Measurements from ENCODE around the gene PPFIBP1.
"Not testable (repeated sequence)": the region's sequence is repeated elsewhere in the genome, so short reads cannot be mapped to it uniquely, and the experiment has no call there.

PPFIBP1 gene

GRCh38 chr12:27571463-27571862 lies 47.5 kb downstream of the PPFIBP1 start:
- no peak for DNase-seq

- DNase-seq: no peak
Observed at GRCh38 chr12:27572486-27573255, 48.7 kb downstream of the PPFIBP1 start.

DNA sequence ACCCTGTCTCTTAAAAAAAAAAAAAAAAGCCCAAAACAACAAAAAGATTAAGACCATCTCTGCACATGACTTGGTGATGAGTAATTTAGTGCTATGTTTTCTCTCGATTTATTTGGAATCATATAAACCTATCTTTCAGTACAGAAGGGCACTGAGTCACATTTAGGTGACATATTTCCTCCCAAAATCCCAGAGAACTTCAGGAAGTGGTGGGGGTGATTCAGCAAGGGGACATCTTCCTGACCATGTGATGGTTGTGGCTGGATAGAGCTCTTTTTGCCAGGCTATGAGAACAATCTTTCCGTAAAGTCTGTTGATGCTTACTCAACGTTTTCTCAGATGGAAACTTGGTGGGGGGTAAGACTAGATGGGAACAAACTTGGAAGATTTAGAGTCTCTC lies 50.0 kb downstream of the PPFIBP1 start:
- no peak for DNase-seq

DNA sequence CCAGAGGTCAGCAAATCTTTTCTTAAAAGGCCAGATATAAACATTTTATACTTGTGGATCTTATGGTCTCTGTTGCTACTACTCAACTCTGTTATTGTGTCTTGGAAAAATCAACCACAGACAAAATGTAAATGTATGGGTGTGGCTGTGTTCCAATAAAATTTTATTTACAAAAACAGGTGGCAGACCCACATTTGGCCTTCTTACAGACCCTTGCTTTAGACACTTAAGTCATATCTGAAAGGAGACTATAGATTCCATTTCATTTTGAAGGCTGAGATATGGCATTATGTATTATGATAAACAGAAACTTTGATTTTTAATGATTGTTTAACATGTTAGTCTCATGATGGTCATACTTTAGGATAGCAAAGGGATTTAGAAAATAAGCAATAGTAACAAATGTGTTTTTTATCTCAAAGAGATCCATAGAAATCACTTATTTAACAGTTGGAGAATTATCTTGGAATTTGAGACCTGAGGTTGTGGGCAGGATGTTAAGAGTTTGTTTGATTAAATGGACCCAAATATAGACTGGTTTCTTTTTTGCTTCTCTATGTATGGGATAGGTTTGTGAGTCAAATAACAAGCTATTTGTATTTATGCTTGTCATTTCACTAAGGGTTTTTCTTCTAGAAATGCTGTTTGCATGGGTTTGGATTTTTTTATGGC lies 51.2 kb downstream of the PPFIBP1 start:
- DNase-seq: no peak

- no peak for DNase-seq
Observed at GRCh38 chr12:27575762-27576118, 51.7 kb downstream of the PPFIBP1 start.

DNA sequence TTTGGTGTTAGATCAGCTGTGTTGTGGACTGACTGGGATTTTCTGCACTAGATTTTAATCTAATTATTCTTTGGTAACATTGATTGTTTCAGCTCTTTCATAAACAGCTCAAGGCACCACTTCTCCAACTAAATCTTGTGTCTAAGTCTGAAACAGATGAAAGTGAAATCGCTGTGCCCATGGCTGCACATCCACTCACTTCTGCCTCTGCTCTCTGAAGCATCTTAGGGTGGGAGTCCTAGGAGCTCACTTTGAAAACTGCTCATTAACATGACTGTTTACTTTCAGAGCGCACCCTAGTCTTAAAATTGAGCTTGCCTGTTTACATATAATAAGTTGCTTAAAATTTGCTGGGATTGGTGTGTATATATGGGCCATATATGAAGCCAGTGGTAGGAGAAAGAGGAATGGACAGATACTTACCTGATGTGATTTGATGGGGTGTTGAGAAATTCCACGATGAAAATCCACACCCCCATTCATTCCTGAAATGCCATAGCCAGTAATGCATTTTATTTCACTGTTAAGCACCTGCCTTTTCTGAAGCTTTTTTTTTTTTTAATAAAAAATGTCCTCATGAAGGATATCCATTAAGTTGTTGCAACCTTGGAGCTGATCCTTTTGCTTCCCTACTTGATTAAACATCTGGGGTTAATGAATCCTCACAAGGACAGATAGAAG lies 52.8 kb downstream of the PPFIBP1 start:
- no peak for DNase-seq

DNA sequence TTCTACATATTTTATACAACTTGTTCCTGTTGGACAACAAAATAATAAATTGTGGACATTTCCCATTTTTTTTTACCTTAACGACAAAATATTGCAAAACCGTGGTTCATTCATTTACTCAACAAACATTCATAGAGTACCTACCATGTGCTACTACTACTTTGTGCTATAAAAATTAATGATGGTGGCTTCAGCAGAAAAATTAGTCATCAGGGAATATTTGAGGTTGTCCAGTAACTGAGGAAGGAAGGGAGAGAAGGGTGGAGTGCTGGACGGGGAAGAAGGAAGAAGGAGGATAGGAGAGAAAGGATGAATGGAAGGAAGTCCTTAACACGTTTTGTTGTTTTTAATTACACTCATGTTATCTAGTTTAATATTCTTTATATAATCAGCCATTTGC lies 53.7 kb downstream of the PPFIBP1 start:
- DNase-seq: no peak

GRCh38 chr12:27578689-27579372 lies 54.8 kb downstream of the PPFIBP1 start:
- DNase-seq: no peak

DNA sequence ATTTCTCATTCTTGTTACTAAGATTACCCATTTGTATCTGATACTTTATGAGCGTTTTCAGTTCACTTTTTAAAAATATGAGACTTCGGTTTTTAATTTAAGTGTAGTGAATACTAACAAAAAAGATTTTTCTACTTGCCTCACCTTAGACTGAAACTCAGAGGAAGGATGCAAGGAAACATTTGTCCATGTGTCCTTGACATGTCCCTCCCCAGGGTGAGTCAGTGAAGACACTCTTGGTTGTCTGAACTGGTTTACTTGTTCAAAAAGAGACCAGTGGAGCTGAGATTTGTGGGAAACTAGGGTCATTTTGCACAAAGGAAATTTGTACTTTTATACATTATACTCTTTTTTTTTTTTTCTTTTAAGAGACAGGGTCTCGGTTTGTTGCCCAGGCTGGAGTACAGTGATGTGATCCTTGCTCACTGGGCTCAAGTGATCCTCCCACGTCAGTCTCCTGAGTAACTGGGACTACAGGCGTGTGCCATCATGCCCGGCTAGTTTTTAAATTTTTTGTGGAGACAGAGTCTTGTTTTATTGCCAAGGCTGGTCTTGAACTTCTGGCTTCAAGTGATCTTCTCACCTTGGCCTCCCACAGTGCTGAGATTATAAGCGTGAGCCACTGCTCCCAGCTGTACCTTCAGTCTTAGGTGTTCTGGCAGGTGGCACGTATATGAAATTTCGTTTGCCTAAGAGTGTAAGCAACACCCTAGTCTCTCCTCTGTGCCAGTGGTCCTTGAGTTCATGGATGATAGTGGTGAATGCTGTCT lies 56.7 kb downstream of the PPFIBP1 start:
- DNase-seq: no peak

DNA sequence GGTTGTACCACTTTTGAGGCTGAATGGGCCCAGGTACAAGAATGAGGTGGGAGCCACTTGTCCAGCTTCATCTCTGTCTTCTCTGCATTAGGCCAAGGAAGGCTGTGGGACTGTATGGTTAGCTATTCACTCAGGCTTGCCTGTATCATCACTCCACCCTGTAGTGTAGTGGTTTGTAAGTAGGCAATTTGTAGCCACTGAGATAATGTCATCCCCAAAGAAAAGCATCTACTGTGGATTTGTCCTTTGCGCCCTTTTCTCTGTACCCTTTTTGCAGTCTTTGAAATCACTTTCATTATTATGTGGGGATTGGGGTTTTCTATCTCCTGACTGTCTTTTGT lies 57.3 kb downstream of the PPFIBP1 start:
- not testable (repeated sequence) for DNase-seq

DNA sequence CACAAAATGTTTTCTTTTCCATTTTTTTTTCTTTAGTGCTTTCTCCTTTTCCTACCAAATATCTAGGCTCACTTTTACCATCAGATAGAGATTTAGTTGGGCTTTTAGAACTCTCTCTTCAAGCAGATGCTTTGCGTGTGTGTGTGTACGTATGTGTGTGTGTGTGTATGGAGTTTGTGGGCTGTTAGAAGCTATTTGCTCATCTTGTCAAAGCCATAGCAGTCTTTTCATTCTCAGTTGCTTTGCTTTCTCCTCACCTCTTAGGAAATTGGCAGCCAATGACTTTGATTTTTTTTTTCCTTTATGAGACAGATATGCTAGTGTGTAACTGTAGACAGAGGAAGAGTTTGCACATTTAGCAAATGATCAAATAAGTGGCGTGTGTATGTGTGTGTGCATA lies 57.8 kb downstream of the PPFIBP1 start:
- not testable (repeated sequence) for DNase-seq

- not testable (repeated sequence) for DNase-seq
Observed at GRCh38 chr12:27582445-27582844, 58.4 kb downstream of the PPFIBP1 start.

GRCh38 chr12:27583057-27583797 lies 59.2 kb downstream of the PPFIBP1 start:
- DNase-seq: no peak

DNA sequence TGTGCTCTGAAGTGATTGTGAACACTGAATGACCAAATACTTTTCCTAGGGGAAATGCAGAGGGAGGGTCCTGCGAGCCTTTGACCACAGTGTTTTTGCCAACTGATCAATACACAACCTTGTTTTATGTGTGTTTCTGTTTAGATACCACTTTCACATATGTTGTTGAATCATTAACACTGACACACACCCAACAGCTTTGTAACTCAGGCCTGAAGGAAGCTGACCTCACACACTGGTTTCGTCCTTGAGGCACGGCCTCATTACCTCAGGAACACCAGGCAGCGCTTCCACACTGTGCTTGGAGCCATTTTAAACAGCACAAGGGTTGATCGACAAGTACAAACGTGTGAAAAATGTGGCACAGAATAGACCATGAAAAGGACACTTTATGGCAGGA lies 60.0 kb downstream of the PPFIBP1 start:
- no peak for DNase-seq

- no peak for DNase-seq
Observed at GRCh38 chr12:27585739-27586265, 61.8 kb downstream of the PPFIBP1 start.

- DNase-seq: not testable (repeated sequence)
Observed at GRCh38 chr12:27588075-27588730, 64.2 kb downstream of the PPFIBP1 start.

- no peak for DNase-seq
Observed at GRCh38 chr12:27588776-27589175, 64.8 kb downstream of the PPFIBP1 start.

DNA sequence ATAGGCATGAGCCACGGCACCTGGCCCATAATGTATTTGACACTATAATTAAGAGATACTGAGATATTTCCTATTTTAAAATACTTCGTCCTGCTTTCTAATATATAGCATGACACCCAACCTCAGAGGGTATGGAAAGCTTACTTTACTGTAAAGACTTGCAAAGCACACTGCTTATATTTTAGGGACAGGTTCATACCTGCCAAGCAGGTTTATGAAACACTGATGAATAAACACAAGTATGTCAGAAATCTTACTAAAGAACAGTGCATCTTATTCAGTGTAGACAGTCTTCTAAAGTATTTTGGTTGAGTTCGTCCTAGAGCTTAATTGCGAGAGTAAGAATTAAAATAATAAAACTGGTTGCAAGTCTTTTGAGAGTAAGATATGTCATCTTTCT lies 65.4 kb downstream of the PPFIBP1 start:
- no peak for DNase-seq

- DNase-seq: not testable (repeated sequence)
Observed at GRCh38 chr12:27591698-27592097, 67.7 kb downstream of the PPFIBP1 start.

DNA sequence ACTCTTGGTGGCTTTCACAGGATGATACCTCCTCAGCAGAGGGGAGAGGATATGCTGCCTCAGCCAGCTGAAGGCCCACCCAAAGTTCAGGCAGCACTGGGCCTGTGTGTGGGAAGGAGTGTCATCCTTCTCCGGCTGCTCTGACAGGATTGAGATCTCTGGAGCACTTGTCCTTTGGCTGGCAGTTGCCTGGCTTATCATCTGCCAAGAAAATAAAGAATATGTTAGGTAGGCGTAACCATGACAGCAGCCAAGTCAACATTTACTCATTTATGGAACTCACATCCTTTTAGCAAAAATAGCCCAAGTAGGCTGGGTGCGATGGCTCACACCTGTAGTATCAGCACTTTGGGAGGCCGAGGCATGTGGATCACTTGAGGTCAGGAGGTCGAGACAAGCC lies 68.5 kb downstream of the PPFIBP1 start:
- DNase-seq: no peak

- DNase-seq: no peak
Observed at GRCh38 chr12:27593266-27593665, 69.3 kb downstream of the PPFIBP1 start.

All from stimulated activated naive CD4-positive, alpha-beta T cell (primary cell).